GM12865 (cell line): ENCODE results near the gene SPRR2F.
A peak's percentile ranks its signal among the peaks of the same experiment; 100 is the strongest.
"Not testable (repeated sequence)": the region's sequence is repeated elsewhere in the genome, so short reads cannot be mapped to it uniquely, and the experiment has no call there.

Source experiments
- DNase-seq: peaks from one replicate; pipeline ENCODE4 v3.0.0; 2010; ENCODE audit warnings: low read depth
- H3K4me3 ChIP-seq: 2 replicates; pipeline ENCODE4 v1.5.1; 2011; ENCODE audit warnings: mild to moderate bottlenecking, low read depth, low read length, control low read depth
- TF ChIP-seq, protein P1 (sequence below): IDR thresholded peaks from 2 replicates; pipeline ENCODE4 v1.5.1; 2011; ENCODE audit warnings: low read length, control low read depth, low read depth, inconsistent platforms; ENCODE audit not compliant: insufficient read depth; ENCODE audit errors: missing control alignments

SPRR2F gene

DNA sequence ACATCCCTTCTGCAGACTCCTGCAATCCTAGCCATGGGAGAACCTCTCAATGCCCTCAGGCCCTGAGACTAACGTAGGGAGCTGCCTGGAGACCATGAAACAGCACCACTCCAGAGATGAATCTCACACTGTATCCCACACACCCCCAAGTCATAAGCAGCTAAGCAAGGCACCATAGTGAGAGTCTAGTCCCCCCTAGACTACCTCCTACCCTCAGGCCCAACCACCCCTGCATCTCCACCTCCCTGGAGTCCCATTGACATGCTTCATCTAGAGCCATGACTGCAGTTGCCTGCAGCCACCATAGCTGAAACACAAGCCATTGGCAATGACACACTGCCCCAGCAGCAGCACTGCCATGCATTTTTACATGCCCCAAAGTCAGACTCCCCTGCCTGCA, 20.0 kb upstream of the SPRR2F start:
- H3K4me3 ChIP-seq = no peak overlapping the region
- TF ChIP-seq, protein P1, sequence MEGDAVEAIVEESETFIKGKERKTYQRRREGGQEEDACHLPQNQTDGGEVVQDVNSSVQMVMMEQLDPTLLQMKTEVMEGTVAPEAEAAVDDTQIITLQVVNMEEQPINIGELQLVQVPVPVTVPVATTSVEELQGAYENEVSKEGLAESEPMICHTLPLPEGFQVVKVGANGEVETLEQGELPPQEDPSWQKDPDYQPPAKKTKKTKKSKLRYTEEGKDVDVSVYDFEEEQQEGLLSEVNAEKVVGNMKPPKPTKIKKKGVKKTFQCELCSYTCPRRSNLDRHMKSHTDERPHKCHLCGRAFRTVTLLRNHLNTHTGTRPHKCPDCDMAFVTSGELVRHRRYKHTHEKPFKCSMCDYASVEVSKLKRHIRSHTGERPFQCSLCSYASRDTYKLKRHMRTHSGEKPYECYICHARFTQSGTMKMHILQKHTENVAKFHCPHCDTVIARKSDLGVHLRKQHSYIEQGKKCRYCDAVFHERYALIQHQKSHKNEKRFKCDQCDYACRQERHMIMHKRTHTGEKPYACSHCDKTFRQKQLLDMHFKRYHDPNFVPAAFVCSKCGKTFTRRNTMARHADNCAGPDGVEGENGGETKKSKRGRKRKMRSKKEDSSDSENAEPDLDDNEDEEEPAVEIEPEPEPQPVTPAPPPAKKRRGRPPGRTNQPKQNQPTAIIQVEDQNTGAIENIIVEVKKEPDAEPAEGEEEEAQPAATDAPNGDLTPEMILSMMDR = no peak
- DNase-seq = no peak

DNA sequence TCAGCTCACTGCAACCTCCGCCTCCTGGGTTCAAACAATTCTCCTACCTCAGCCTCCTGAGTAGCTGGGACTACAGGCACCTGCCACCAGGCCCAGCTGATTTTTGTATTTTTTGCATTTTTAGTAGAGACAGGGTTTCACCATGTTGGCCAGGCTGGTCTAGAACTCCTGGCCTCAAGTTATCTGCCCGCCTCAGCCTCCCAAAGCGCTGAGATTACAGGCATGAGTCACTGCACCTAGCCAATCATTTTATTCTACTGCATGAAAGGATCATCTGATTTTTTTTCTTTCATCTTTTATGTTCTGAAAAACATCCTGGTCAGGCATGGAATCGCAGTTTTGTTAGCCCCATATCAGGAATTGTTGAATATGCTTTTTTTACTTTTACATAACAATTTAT, 15.4 kb upstream of the SPRR2F start:
- not testable (repeated sequence) for H3K4me3 ChIP-seq, DNase-seq

DNA sequence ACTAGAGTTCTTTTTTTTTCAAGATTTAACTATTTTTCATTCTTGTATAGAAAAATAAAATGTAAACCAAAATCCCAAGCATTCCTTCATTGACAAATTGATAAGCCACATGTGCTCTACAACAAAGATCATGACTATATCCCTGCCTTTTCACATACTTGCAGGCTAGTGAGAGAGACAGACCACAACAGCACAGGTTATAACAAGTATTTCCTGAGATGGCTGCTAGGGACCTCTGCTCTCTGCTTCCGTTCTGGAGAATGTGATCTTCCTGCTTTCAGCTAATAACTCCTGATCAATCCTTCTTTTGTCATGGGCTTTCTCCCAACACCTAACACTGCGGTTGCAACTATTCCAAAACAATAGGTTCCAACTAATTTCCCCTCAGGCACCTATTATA, 14.0 kb upstream of the SPRR2F start:
- DNase-seq = no peak
- TF ChIP-seq, protein P1 = no peak
- no peak overlapping the region for H3K4me3 ChIP-seq

DNA sequence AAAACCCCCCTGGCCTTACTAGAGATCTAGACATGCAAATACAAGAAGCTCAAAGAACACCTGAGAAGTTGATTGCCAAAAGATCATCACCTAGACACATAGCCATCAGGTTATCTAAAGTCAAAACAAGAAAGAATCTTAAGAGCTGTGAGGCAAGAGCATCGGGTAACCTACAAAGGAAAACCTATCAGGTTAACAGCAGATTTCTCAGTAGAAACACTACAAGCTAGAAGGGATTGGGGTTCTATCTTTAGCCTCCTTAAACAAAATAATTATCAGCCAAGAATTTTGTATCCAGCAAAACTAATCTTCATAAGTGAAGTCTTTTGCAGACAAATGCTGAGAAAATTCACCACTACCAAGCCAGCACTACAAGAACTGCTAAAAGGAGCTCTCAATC, 12.2 kb upstream of the SPRR2F start:
- DNase-seq = no peak
- TF ChIP-seq, protein P1 = no peak

DNA sequence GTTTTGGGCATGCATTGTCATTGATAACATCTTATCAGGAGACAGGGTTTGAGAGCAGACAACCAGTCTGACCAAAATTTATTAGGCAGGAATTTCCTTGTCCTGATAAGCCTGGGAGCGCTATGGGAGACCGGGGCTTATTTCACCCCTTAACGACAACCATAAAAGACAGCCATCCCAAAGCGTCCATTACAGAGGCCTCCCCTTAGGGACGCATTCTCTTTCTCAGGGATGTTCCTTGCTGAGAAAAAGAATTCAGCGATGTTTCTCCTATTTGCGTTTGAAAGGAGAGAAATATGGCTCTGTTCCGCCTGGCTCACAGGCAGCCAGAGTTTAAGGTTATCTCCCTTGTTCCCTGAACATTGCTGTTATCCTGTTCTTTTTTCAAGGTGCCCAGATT, 10.5 kb upstream of the SPRR2F start:
- H3K4me3 ChIP-seq, DNase-seq: not testable (repeated sequence)

More for the DNA sequence above, 12.2 kb upstream of the SPRR2F start:
- H3K4me3 ChIP-seq = no peak overlapping the region

DNA sequence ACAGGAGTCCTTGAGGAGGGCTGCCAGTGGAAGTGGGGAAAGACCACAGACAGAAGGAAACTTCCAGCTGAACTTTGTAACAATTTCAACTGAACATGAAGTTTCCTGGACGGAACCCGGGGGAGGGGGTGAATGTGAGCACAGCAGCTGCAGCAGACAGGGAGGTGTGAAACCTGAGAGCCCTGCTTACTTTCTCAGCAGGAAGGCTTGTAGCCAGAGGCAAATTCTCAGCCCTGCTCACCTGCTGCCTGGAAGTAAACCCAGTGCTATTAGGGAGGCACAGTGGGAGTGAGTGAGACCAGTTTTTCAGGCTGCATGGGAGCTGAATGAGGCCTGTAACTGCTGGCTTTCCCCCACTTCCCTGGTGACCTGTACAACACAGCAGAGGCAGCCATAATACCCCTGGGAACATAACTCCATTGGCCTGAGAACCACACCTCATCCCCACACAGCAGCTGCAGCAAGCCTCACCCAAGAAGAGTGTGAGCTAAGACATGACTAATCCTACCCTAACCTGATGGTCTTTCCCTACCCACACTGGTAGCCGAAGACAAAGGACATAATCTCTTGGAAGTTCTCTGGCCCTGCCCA, 9.6 kb upstream of the SPRR2F start:
- no peak overlapping the region for H3K4me3 ChIP-seq
- TF ChIP-seq, protein P1 = no peak
- DNase-seq = peak; percentile 68

DNA sequence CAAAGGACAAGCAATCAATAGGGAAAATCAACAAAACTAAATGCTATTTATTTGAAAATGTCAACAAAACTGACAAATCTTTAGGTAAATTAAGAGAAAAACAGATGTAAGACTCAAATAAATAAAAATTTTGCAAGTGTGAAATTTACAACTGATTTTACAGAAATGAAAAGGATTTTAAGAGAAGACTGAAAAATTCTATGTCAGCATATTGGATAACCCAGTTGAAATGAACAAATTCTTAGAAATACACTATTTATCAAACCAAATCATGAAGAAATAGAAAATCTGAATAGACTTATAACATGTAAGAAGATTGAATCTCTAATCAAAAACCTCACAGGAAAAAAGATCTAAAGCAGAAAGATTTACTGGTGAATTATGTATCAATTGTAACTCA, 7.6 kb upstream of the SPRR2F start:
- TF ChIP-seq, protein P1 = no peak
- no peak for DNase-seq
- no peak overlapping the region for H3K4me3 ChIP-seq

DNA sequence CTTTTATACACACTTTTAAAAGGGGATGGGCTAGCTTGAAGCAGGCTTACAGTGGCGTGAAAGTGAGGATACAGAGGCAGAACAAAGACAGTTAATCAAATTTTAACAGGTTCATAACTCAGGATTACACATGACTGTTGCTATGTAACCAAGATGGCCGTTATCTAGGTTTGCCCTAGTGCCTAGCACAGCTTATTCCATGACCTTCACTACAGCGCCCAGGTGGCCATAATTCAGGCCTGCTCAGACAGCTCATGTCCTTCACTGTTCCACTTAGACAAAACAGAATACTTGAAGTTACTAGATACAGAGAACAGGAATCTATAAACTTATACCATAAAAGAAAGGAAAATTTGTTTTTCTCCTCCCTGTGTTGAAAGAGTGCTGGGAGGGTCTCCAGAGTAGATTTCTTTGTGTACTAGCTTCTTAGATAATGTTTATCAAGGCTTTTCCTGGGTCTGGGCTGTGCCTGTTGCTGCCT, 6.2 kb upstream of the SPRR2F start:
- DNase-seq = no peak
- H3K4me3 ChIP-seq = no peak overlapping the region
- TF ChIP-seq, protein P1 = no peak

DNA sequence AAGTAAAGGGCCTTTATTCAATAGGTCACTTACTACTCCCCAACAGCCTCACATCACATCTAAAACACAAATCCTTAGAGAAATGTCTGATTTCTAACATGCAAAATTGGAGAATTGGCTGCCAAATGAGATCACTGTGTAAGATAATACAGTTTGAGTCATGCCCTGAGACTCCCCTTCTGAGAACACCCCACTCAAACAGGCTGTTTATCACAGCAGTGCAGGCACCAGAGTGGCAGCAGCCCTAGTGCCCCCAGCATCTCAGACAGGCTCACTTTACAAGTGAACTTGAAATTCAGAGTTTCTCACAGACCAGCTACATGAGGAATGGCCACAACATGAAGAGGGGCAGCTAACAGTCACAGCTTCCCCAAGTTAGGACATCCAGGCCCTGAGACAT, 1.9 kb upstream of the SPRR2F start:
- not testable (repeated sequence) for DNase-seq, H3K4me3 ChIP-seq

DNA sequence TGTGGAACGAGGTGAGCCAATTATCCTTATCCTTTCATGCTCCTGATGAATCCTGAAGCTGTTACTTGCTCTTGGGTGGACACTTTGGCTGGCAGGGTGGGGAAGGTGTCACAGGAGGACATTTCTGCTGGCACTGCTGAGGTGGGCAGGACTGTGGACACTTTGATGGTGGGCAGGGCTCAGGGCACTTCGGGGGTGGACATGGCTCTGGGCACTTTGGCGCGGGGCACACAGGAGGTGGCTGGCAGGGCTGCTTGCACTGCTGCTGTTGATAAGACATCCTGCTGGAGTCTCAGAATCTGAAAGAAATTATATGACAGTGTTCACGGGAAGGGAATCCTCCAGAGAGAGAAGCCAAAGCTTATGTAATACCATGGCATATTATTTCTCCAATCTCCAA, 862 bp downstream of the SPRR2F start:
- H3K4me3 ChIP-seq, DNase-seq: not testable (repeated sequence)
